HepG2 (cell line): ENCODE data around the gene BANP. TPM values are rescaled to one million over a fixed set of nuclear protein-coding genes. Genes with fewer than 3 reads are reported as not detected.
"Not testable (repeated sequence)": the region's sequence is repeated elsewhere in the genome, so short reads cannot be mapped to it uniquely, and the experiment has no call there.

Experiments used
- ATAC-seq: fragments of 200-7000 bp; cut with Tn5 transposase; 3 replicates; pipeline ENCODE4 v1.9.1; 2020; ENCODE audit warnings: mild to moderate bottlenecking, moderate library complexity
- BruUV-seq: library from RNA; stranded (reverse); fragments of 400-500 nt; replicated peaks from 2 replicates; lab custom pipeline; 2021; lab: Mats Ljungman, UMichigan
- CTCF ChIA-PET: fragments of 300-600 bp; formaldehyde crosslinking; extraction: SDS; loops from one replicate; lab custom pipeline; 2021; ENCODE audit warnings: low total read pairs, inconsistent platforms, low intra/inter-chr PET ratio; lab: Yijun Ruan, JAX
- POLR2A ChIA-PET: fragments of 350-600 bp; sonication (Branson Sonifier 250); formaldehyde crosslinking; loops from one replicate; lab custom pipeline; 2020; ENCODE audit warnings: antibody characterized with exemption, inconsistent platforms; lab: Yijun Ruan, JAX
- DNase-seq: peaks from one replicate; pipeline ENCODE4 v3.0.0-alpha.2; 2015; ENCODE audit warnings: low spot score
- FAIRE-seq: peaks from 3 replicates; lab custom pipeline; 2011; peaks lifted over from hg19 to GRCh38; lab: Jason Lieb, UNC
- H2AFZ ChIP-seq: one replicate; pipeline ENCODE4 v1.6.1; 2011; ENCODE audit warnings: low read length, inconsistent platforms
- H3K27ac ChIP-seq: fragments of 300-600 bp; 3 replicates; pipeline ENCODE4 v1.8.0; 2011; ENCODE audit warnings: mixed run types, mild to moderate bottlenecking, mixed read lengths, low read length, inconsistent platforms; ENCODE audit not compliant: insufficient read depth; ENCODE audit errors: extremely low read length
- H3K27me3 ChIP-seq, 2 experiments: fragments of 200-600 bp in 1 of 2; 2 replicates in 1 of 2; 3 replicates in 1 of 2; pipeline versions ENCODE4 v1.6.0 to v1.8.0; 2011; ENCODE audit warnings: low read length in 2 of 2, mild to moderate bottlenecking in 2 of 2, moderate library complexity in 2 of 2, inconsistent platforms in 1 of 2; ENCODE audit not compliant: insufficient read depth in 2 of 2, control insufficient read depth in 1 of 2
- H3K36me3 ChIP-seq, 2 experiments: fragments of 200-600 bp in 1 of 2; replicated peaks in 1 of 2; 2 replicates in 1 of 2; 3 replicates in 1 of 2; pipeline versions ENCODE4 v1.5.1 to v1.8.0; 2011; ENCODE audit warnings: low read length in 2 of 2, inconsistent platforms in 1 of 2; ENCODE audit not compliant: insufficient read depth in 2 of 2, control insufficient read depth in 1 of 2
- H3K4me1 ChIP-seq: 2 replicates; pipeline ENCODE4 v1.5.1; 2012; ENCODE audit warnings: low read length, inconsistent platforms; ENCODE audit not compliant: insufficient read depth
- H3K4me2 ChIP-seq: 2 replicates; pipeline ENCODE4 v1.6.0; 2011; ENCODE audit warnings: low read depth, low read length, inconsistent platforms
- H3K4me3 ChIP-seq, 3 experiments: fragments of 200-600 bp in 1 of 3; sonication (generic), shearing (Covaris generic) in 1 of 3; replicated peaks in 1 of 3; 2 replicates each; pipeline ENCODE4 v1.5.1; 2011 to 2016; ENCODE audit warnings: low read length in 3 of 3, inconsistent platforms in 2 of 3, low read depth in 2 of 3, mild to moderate bottlenecking in 2 of 3, control low read depth in 1 of 3, mixed read lengths in 1 of 3; ENCODE audit not compliant: insufficient read depth in 1 of 3
- H3K79me2 ChIP-seq: one replicate; pipeline ENCODE4 v1.6.1; 2011; ENCODE audit warnings: low read length, inconsistent platforms; ENCODE audit not compliant: insufficient read depth
- H3K9ac ChIP-seq: 2 replicates; pipeline ENCODE4 v1.6.0; 2011; ENCODE audit warnings: mild to moderate bottlenecking, low read depth, low read length, inconsistent platforms; ENCODE audit not compliant: insufficient read depth
- H3K9me3 ChIP-seq: 2 replicates; pipeline ENCODE4 v1.5.1; 2012; ENCODE audit warnings: mild to moderate bottlenecking, low read length
- H4K20me1 ChIP-seq: 2 replicates; pipeline ENCODE4 v1.6.0; 2011; ENCODE audit warnings: inconsistent platforms, mild to moderate bottlenecking, low read length, moderate library complexity; ENCODE audit not compliant: insufficient read depth
- CBX2 ChIP-seq, 2 experiments: fragments of 200-600 bp in 1 of 2; sonication (generic); formaldehyde crosslinking in 1 of 2; IDR thresholded peaks; 2 replicates each; pipeline versions ENCODE4 v1.7.0 to v1.8.1; 2018 to 2022; ENCODE audit warnings: low read depth in 2 of 2, low read length in 1 of 2, mild to moderate bottlenecking in 1 of 2, missing genetic modification reagents in 1 of 2
- RARA ChIP-seq: IDR thresholded peaks from 2 replicates; pipeline ENCODE4 v1.6.1; 2016; ENCODE audit warnings: missing genetic modification reagents, missing compliant biosample characterization
- WGBS: methylation state at CpG from one replicate; pipeline ENCODE4 v1.1.6; 2017; ENCODE audit warnings: low lambda C conversion rate; 5-methylcytosine and 5-hydroxymethylcytosine counted together
- in situ Hi-C: cut with HindIII; loops from 2 replicates; pipeline ENCODE4 v1.10.0; 2017; ENCODE audit warnings: low pct_unique_long_range_greater_than_20kb; ENCODE audit not compliant: extremely low pct_ligation_motif_present
- intact Hi-C: fragments of 100-400 bp; cut with micrococcal nuclease; formaldehyde crosslinking; loops from one replicate; pipeline ENCODE4 v1.10.0; 2022; ENCODE audit not compliant: unreplicated experiment
- polyA plus RNA-seq, 8 experiments: library from polyadenylated mRNA; depleted of rRNA in 3 of 8; stranded (reverse) in 7 of 8; unstranded in 1 of 8; fragments of >200 nt; fragmentation: Illumina TruSeq in 4 of 8; extraction: Trizol in 4 of 8; gene quantifications; 2 replicates each; pipeline versions ENCODE4 v1.2.1 to v1.2.3, GENCODE V29; 2011 to 2016; ENCODE audit warnings: low read depth in 4 of 8, missing spikeins in 1 of 8, mixed read lengths in 1 of 8; ENCODE audit not compliant: insufficient read depth in 1 of 8
- total RNA-seq, 5 experiments: library from RNA; depleted of rRNA; stranded (reverse); fragments of >200 nt; fragmentation: Illumina TruSeq; extraction: Trizol; gene quantifications; 2 replicates each; pipeline ENCODE4 v1.2.3, GENCODE V29; 2016; ENCODE audit warnings: low read depth in 1 of 5
- TF ChIP-seq, protein P1 (sequence below): sonication (generic); formaldehyde crosslinking; IDR thresholded peaks from 2 replicates; pipeline ENCODE4 v1.5.0; 2020; ENCODE audit warnings: missing genetic modification reagents
- TF ChIP-seq, protein P2 (sequence below): sonication (generic); formaldehyde crosslinking; IDR thresholded peaks from 2 replicates; pipeline ENCODE4 v1.5.0; 2020; ENCODE audit warnings: missing genetic modification reagents

The BANP gene
- total and polyA plus RNA-seq, 2 of the 13 experiments (the other 11 are each of a cell fraction or from before 2014, with no cell fraction given): 20.2 to 23.8 TPM

DNA sequence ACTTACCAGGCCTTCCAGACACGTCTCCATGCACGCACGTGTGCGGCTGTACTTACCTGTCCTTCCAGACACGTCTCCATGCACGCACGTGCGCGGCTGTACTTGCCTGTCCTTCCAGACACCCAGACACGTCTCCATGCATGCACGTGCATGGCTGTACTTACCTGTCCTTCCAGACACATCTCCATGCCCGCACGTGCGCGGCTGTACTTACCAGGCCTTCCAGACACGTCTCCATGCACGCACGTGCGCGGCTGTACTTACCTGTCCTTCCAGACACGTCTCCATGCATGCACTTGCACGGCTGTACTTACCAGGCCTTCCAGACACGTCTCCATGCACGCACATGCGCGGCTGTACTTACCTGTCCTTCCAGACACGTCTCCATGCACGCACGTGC lies 47.8 kb downstream of the BANP start:
- H2AFZ ChIP-seq, H3K79me2 ChIP-seq, H4K20me1 ChIP-seq, H3K9ac ChIP-seq, ATAC-seq, POLR2A ChIA-PET, H3K9me3 ChIP-seq, DNase-seq, H3K4me3 ChIP-seq, H3K27ac ChIP-seq, intact Hi-C loops, in situ Hi-C loops, BruUV-seq, CTCF ChIA-PET, H3K4me2 ChIP-seq, FAIRE-seq, H3K27me3 ChIP-seq: not testable (repeated sequence)
- Histone ChIP-seq H3K36me3 (peaks cover 6 to 13% of the 10 kb centered on the region in 2 experiments; a peak in 4 of 5 replicates), H3K4me1 (peaks cover 11% of the 10 kb centered on the region; the same call in 1 of the 2 replicates)
- WGBS: 94% methylated on average over 29 of the region's 29 CpGs

- Histone ChIP-seq H3K79me2 (no peaks in the 10 kb centered on the region), H3K27me3 (no peaks in the 10 kb centered on the region), H3K36me3 (peaks cover 9 to 31% of the 10 kb centered on the region in 2 experiments), H3K9ac (no peak overlapping the region), H4K20me1 (no peaks in the 10 kb centered on the region; the same call in 1 of the 2 replicates), H3K27ac (no peak overlapping the region), H3K4me1 (peaks cover 11% of the 10 kb centered on the region; the same call in 1 of the 2 replicates)
- no peak for ATAC-seq
- intact Hi-C loops (no loop called here), in situ Hi-C loops (no loop called here)
- TF ChIP-seq, protein P1, sequence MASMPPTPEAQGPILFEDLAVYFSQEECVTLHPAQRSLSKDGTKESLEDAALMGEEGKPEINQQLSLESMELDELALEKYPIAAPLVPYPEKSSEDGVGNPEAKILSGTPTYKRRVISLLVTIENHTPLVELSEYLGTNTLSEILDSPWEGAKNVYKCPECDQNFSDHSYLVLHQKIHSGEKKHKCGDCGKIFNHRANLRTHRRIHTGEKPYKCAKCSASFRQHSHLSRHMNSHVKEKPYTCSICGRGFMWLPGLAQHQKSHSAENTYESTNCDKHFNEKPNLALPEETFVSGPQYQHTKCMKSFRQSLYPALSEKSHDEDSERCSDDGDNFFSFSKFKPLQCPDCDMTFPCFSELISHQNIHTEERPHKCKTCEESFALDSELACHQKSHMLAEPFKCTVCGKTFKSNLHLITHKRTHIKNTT: no peak
- TF ChIP-seq RARA (CRISPR knock-in tag) (no peak), CBX2 (IDR thresholded peaks at IDR 0.05; ENCODE audit: low read depth, low read length) (no peak), CBX2 (CRISPR knock-in tag; IDR thresholded peaks at IDR 0.05; ENCODE audit: low read depth) (no peak)
- TF ChIP-seq, protein P2, sequence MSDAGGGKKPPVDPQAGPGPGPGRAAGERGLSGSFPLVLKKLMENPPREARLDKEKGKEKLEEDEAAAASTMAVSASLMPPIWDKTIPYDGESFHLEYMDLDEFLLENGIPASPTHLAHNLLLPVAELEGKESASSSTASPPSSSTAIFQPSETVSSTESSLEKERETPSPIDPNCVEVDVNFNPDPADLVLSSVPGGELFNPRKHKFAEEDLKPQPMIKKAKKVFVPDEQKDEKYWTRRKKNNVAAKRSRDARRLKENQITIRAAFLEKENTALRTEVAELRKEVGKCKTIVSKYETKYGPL (CRISPR knock-in tag): no peak
- TF ChIP-seq, all 625 proteins: peak for 0
- H3K9me3 ChIP-seq: no peaks in the 10 kb centered on the region
- no peak overlapping the region for H3K4me2 ChIP-seq
- H2AFZ ChIP-seq: no peak overlapping the region
- no TSS peak for BruUV-seq
- 97% methylated on average over 6 of the region's 6 CpGs for WGBS
- no peak overlapping the region for H3K4me3 ChIP-seq
- CTCF ChIA-PET: no interaction called here
- POLR2A ChIA-PET: no interaction called here
- DNase-seq: no peak
- no peak for FAIRE-seq
Observed at GRCh38 chr16:88002211-88002610, 51.0 kb downstream of the BANP start.
